ENCODE results near the gene GLG1. TPM values are rescaled to one million over a fixed set of nuclear protein-coding genes. Genes with fewer than 3 reads are reported as not detected.
A peak's percentile ranks its signal among the peaks of the same experiment; 100 is the strongest.

The GLG1 gene
- total RNA-seq, 1 experiment from 2014 or later = 135 TPM

GRCh38 chr16:74580833-74581232, 26.1 kb downstream of the GLG1 start:
- H3K36me3 Mint-ChIP-seq (ENCODE audit: insufficient read depth in 1 of 3, low read depth in 3 of 3) = no peaks in the 10 kb centered on the region
- Histone ChIP-seq H4K5ac (ENCODE audit: insufficient read length, low read depth, low read length) (no peak overlapping the region), H3K23me2 (ENCODE audit: insufficient read length, low read depth, low read length, poor library complexity, severe bottlenecking) (no peaks in the 10 kb centered on the region), H3K4ac (ENCODE audit: low read depth, low read length) (no peak overlapping the region), H3T11ph (ENCODE audit: low read length) (no peak overlapping the region), H2BK5ac (ENCODE audit: insufficient read length, low read length) (no peak overlapping the region), H3K23ac (ENCODE audit: insufficient read length, low read depth, low read length) (no peak overlapping the region), H3K18ac (ENCODE audit: insufficient read length, low read depth, low read length) (no peak overlapping the region), H2BK15ac (ENCODE audit: low read depth, low read length) (no peak overlapping the region), H3K27ac (ENCODE audit: insufficient read length, low read depth, low read length) (no peak overlapping the region), H4K91ac (ENCODE audit: insufficient read length, low read depth, low read length) (no peak overlapping the region), H2BK20ac (ENCODE audit: low read depth, low read length, poor library complexity, severe bottlenecking) (no peak overlapping the region), H3K56ac (ENCODE audit: insufficient read length, low read depth, low read length) (no peak overlapping the region), H3K14ac (ENCODE audit: insufficient read depth, low read length) (no peak overlapping the region), H2BK12ac (ENCODE audit: insufficient read length, low read depth, low read length) (no peak overlapping the region), H2AK5ac (ENCODE audit: insufficient read length, low read length) (no peak overlapping the region), H2AFZ (ENCODE audit: low read length) (no peak overlapping the region), H3K79me2 (ENCODE audit: insufficient read depth, low read length) (peaks cover 13% of the 10 kb centered on the region; the same call in 1 of the 2 replicates), H3K4me2 (ENCODE audit: insufficient read depth, insufficient read length, low read length) (no peak overlapping the region), H3K79me1 (ENCODE audit: insufficient read depth, low read depth, low read length, poor library complexity, severe bottlenecking) (peaks cover 17% of the 10 kb centered on the region), H3K9me3 (ENCODE audit: control insufficient read depth, low read depth, low read length) (no peaks in the 10 kb centered on the region), H4K20me1 (ENCODE audit: control insufficient read depth, insufficient read depth, insufficient read length) (no peaks in the 10 kb centered on the region), H3K4me1 (ENCODE audit: insufficient read depth, low read length) (no peaks in the 10 kb centered on the region), H2BK120ac (ENCODE audit: low read depth, low read length, poor library complexity, severe bottlenecking) (no peak overlapping the region), H3K27me3 (ENCODE audit: insufficient read depth, low read length) (no peaks in the 10 kb centered on the region), H4K8ac (replicated peaks; ENCODE audit: insufficient read length, low read depth, low read length) (no peak overlapping the region), H3K9ac (ENCODE audit: extremely low read depth, insufficient read length, low read length) (no peak overlapping the region)
- peaks cover 3 to 7% of the 10 kb centered on the region in 2 experiments; a peak in 3 of 4 replicates for H3K4me1 Mint-ChIP-seq
- no peaks in the 10 kb centered on the region for H3K9me3 Mint-ChIP-seq
- H3K27ac Mint-ChIP-seq = peak overlapping the region in 1 of 3 experiments; percentile 60; a peak in 2 of 7 replicates
- no peak overlapping the region for H3K4me3 Mint-ChIP-seq
- no peaks in the 10 kb centered on the region for H3K27me3 Mint-ChIP-seq (ENCODE audit: low read depth)
- TF ChIP-seq CTCF (conservative IDR thresholded peaks at IDR 0.05) = no peak
- WGBS (ENCODE audit: extremely low coverage, insufficient read length, low lambda C conversion rate) = no CpG with 5 or more reads among the region's 3 CpGs
- DNase-seq = no peak

Measured in H9 (cell line).